Measurements from ENCODE around the gene ZNF658.
"Not testable (repeated sequence)": the region's sequence is repeated elsewhere in the genome, so short reads cannot be mapped to it uniquely, and the experiment has no call there.

The ZNF658 gene

DNA sequence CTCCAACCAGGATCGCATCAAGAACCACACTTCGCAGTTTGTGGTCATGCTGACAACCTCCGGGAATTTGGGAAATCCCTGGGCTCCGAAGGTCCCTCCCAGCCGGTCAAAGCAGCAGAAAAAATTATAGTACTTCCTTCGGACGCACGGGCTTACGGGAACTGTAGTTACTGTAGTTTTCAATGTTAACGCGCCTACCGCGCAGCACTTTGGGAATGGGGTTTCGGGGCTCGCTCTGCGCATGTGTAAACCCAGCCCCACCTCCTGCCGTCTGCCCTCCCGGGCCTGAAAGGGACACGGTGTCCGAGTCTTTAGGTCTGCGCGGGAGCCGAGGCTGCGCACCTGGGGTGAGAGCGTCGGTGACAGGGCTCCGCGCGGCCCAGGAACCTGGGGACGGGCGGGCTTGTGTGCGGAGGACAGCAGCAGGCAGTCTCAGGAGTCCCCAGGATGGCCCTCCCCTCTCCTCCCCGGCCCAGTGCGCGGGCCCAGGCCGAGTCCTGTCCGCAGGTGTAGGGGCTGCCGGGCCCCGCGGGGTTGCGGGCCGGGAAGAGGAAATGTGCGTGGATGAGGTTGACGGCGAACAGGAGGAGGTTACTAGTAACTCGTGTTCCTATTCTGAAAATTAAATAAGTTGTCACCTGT, at the start of gene ZNF658:
Gene ZNF658 (plus strand): TSS at position 236 of the 642 bp plus-strand sequence. CDS start 2,837 bp downstream, outside the sequence.
- peak; percentile 47 for DNase-seq (ENCODE audit: low read depth)
- peak within 1 kb of the TSS; percentile 50 for H3K4me3 ChIP-seq (ENCODE audit: low read length)

DNA sequence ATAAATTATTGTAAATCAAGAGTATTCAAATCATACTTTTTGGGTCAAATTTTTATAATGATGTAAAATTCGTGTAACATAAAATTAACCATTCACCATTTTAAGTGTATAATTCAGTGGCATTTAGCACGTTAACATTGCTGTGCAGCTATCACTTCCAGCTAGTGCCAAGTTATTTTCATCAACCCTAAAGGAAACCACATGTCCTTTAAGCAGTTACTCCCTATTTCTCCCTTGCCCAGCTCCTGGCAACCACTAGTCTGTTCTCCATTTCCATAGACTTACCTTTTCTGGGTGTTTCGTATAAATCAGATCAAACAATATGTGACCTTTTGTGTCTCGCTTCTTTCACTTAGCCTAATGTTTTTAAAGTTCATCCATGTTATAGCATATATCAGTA, 38.8 kb upstream of the ZNF658 start:
- not testable (repeated sequence) for H3K4me3 ChIP-seq (ENCODE audit: low read length); DNase-seq (ENCODE audit: low read depth)

DNA sequence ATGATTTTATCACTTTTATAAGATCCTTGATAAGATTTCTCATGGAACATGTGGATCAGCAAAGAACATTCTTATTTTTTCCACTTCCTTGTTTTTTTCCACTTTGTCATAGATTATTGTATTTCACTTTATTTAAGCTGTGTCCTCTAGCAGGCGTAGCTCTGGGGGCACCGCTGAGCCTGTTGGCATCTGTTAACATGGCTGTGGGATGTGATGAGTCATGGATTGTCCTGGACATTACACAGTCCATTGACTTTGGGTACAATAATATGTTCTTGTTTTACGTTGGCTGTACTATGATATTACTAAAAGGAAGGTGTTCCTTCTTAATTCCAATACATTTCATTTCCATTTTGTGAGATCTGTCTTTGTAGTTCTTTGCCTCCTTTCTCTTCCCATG, 31.9 kb upstream of the ZNF658 start:
- H3K4me3 ChIP-seq (ENCODE audit: low read length); DNase-seq (ENCODE audit: low read depth): not testable (repeated sequence)

DNA sequence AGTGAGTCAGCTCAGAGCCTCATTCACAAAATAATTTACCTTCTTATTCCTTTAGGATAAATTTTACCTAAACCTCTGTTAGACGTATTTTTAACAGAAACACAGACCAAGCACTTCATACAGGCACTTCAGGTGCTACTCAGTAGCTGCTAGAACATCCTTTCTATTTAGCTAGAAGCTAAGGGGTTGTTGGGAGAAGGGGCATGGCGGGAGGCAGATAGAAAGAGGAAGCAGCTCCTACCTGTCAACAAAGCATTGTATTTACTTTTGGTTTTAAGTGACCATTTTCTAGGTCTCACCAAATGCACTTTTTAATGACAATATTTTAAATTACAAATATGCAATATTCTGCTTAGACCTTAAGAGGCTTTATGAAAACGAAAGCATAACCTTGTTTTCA, 19.9 kb upstream of the ZNF658 start:
- not testable (repeated sequence) for DNase-seq (ENCODE audit: low read depth); H3K4me3 ChIP-seq (ENCODE audit: low read length)

DNA sequence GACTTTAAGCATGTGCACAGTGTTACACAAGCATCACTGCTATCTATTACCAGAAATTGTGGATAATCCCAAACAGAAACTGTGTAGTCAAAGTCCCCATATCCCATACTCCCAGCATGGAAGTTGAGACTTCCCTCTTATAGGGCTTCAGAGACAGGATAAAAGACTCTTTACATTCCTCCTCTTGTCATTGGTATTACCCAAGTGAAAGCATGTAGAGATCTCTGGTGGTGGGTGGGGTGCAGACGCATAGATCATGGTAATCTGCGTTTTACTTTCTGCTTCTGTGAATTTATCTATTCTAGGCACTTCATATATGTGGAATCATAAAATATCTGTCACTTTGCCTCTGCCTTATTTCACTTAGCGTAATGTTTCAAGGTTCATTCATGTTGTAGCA, 18.7 kb upstream of the ZNF658 start:
- H3K4me3 ChIP-seq (ENCODE audit: low read length); DNase-seq (ENCODE audit: low read depth): not testable (repeated sequence)

DNA sequence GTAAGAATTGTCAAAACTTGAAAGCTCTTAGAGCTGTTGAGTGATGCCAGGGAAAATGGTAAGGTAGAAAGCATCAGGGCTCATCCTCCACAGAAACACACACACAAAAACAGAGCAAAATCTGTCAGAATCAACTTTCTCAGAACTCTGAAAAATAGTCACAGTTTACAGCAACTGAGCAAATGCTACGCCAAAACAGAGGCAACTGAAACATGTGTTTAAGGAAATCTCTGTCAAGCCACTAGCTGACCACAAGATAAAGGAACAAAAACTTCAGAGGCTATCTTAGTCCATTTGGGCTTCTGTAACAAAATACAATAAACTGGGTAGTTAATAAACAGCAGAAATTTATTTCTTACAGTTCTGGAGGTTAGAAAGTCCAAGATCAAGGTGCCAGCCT, 10.2 kb upstream of the ZNF658 start:
- not testable (repeated sequence) for DNase-seq (ENCODE audit: low read depth); H3K4me3 ChIP-seq (ENCODE audit: low read length)

DNA sequence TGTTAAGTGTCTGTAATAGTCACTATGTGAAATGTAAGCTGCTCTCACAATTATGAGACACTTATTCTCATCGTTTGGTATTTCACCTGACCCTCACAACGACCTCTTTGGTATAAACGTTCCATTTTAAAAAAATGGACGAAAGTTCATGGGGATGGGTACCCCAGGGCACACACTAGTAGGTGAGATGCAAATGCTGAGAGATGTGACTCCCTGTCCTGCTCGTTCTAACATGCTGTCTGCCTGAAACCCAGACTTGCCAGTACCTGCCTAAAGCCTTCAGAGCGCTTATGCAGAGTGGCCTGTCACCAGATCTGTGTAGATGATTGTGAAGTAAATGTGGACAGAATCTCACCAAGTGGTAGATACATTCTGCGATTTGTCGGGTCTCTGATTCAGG, 616 bp downstream of the ZNF658 start:
- peak overlapping the region; percentile 50 for H3K4me3 ChIP-seq (ENCODE audit: low read length)
- DNase-seq (ENCODE audit: low read depth): not testable (repeated sequence)

DNA sequence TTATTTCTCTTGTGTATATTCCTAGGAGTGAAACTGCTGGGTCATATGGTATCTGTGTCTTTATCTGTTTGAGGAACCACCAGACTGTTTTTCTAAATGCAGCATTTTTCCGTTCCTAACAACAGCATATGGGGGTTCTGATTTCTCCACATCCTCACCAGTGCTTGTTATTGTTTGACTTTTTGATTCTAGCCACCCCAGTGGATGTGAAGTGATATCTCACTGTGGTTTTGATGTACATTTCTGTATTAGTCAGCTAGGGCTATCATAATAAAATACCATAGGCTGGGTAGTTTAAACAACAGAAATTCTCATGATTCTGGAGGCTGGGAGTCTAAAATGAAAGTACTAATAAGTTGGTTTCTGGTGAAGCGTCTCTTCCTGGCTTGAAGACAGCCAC, 9.0 kb downstream of the ZNF658 start:
- not testable (repeated sequence) for H3K4me3 ChIP-seq (ENCODE audit: low read length); DNase-seq (ENCODE audit: low read depth)

DNA sequence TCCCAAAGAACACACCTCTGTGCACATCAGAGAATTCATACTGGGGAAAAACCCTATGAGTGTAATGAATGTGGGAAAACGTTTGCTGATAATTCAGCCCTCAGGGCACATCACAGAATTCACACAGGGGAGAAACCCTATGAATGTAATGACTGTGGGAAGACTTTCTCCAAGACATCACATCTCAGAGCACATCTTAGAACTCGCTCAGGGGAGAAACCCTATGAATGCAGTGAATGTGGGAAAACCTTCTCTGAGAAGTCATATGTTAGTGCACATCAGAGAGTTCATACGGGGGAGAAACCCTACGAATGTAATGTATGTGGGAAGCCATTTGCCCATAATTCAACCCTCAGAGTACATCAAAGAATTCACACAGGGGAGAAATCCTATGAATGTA, 19.5 kb downstream of the ZNF658 start:
- H3K4me3 ChIP-seq (ENCODE audit: low read length); DNase-seq (ENCODE audit: low read depth): not testable (repeated sequence)

DNA sequence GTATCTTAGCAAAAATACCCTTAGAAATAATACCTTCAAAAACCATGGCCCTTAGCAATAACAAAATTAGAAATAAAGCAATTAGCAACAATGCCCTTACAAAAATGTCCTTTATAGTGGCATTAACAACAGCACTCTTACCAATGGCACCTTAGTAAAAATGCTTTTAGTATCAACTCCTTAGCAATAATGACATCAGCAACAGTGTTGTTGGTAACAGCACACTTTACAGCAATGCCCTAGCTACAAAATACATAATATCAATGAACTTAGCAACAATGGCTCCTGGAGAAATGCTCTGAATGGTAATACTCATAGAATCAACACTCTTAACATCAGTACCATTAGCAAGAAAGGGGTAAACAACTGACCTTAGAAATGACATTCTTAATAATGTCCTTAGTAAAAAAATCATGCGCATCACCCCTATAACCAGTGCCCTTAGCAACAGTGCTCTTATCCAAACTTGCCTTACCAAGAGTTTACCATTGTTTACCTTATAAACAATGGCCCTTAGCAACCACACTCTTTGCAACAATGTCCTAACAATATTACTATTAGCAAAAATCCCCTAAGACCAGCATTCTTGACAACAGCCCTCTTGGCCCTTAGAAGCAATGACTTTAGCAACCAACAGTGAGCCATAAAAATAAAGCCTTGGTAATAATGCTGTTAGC, 35.8 kb downstream of the ZNF658 start:
- H3K4me3 ChIP-seq (ENCODE audit: low read length); DNase-seq (ENCODE audit: low read depth): not testable (repeated sequence)

DNA sequence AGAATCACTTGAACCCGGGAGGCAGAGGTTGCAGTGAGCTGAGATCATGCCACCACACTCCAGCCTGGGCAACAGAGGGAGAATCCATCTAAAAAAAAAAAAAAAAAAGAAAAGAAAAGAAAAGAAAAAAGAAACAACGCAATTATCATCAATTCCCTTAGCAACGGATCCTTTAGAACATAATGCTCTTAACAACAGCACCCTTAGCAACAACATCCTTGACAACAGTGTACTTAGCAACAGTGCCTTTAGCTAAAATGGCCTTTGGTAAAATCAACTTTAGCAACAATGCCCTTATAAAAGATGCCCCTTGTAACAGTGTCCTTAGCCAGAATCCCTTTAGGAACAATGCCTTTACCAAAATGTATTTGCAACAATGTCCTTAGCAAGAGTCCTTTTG, 37.1 kb downstream of the ZNF658 start:
- DNase-seq (ENCODE audit: low read depth); H3K4me3 ChIP-seq (ENCODE audit: low read length): not testable (repeated sequence)

DNA sequence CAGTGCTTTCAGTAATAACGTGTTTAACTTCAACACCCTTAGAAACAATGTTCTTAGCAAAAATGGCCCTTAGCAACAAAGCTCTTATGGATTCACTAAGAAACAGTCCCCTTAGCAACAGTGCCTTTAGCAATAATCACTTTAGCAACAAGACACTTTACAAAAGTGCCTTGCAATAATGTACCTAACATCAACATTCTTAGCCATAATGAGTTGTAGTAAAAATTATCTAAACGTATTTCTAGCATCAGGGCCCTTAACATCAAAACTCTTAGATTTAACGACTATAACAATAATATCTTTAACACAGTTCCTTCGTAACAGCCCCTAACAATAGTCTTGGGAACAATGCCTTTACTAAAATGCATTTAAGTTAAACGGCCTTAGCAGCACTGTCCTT, 37.8 kb downstream of the ZNF658 start:
- DNase-seq (ENCODE audit: low read depth): not testable (repeated sequence)

DNA sequence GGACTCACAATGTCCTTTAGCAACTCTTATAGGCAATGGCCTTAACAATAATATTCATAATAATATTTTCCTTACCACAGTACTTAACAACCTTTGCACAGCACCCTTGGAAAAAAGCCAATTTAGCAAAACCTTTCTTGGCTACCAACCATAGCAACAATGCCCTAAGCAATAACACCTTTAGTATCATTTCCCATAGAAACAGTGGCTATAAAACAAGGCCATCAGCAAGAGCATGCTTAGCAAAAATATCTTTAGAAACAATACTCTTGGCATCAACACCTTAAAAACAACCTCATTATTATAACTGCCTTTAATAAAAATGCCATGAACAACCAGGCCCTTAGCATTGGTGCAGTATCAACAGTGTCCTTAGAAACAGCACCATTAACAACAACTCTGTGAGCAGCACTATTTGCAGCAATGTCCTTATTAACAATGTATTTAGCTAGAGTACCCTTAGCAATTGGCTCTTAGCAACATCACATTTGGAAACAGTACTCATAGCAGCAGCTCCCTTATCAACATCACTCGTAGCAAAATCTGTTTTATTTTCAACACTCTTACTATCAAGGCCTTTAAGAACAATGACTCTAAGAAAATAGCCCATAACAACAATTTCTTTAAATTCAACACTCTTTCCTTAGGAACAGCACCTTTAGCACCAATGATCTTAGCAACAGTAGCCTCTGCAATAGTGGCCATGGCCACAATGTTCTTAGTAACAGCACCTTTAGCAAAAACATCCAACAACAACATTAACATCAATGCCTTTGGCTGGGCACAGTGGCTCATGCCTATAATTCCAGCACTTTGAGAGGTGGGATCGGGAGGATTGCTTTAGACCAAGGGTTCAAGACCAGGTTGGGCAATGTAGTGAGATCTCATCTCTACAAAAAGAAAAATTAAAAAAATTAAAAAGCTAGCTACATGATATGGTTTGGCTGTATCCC, 39.6 kb downstream of the ZNF658 start:
- DNase-seq (ENCODE audit: low read depth); H3K4me3 ChIP-seq (ENCODE audit: low read length): not testable (repeated sequence)

More for the DNA sequence above, 37.8 kb downstream of the ZNF658 start:
- H3K4me3 ChIP-seq (ENCODE audit: low read length): not testable (repeated sequence)

DNA sequence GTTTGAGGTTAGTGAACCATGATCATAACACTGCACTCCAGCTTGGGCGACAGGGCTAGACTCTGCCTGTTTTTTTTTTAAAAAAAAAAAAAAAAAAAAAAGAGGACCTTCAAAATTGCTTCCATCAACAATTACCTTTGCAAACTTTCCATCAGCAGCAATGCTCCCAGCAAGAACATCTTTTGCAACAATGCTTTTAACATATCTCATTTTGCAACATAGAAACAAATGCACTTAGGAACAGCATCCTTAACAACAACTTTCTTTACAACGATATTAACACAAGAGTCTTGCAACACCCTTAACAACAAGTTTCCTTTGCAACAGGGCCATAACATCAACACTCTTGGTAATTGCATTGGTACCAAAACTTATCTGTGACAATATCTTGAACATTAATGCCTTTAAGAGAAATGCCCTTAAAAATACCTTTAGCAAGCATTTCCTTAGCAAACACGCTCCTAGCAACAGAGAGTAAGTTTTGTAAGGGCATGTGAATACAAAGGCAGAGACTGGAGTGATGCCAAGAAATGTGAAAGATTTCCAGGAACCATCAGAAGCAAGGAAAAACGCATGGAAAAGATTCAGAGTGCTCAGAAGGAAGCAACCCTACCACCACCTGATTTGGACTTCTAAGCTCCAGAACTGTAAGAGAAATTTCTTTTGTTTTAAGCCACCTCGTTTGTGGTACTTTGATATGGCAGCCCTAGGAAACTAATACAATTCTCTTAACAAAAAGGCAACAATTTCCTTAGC, 42.1 kb downstream of the ZNF658 start:
- H3K4me3 ChIP-seq (ENCODE audit: low read length): not testable (repeated sequence)
- peak; percentile 48 for DNase-seq (ENCODE audit: low read depth)

DNA sequence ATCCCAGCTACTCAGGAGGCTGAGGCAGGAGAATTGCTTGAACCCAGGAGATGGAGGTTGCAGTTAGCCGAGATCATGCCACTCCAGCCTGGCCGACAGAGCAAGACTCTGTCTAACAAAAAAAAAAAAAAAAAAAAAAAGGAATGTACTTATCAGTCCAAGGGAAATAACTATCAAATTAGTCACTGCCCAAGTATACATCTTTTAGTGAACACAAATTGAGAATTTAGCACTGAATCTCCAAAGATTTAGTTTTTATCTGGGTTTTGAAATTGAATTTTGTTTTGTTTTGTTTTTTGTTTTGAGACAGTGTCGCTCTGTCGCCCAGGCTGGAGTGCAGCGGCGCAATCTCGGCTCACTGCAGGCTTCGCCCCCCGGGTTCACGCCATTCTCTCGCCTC, 52.1 kb downstream of the ZNF658 start:
- not testable (repeated sequence) for DNase-seq (ENCODE audit: low read depth); H3K4me3 ChIP-seq (ENCODE audit: low read length)
